ENCODE data around the gene TUT7. TPM values are rescaled to one million over a fixed set of nuclear protein-coding genes. Genes with fewer than 3 reads are reported as not detected.

TUT7 gene
- total and polyA plus RNA-seq, 12 donors = 12.7 to 51.7 (median 28.7) TPM

DNA sequence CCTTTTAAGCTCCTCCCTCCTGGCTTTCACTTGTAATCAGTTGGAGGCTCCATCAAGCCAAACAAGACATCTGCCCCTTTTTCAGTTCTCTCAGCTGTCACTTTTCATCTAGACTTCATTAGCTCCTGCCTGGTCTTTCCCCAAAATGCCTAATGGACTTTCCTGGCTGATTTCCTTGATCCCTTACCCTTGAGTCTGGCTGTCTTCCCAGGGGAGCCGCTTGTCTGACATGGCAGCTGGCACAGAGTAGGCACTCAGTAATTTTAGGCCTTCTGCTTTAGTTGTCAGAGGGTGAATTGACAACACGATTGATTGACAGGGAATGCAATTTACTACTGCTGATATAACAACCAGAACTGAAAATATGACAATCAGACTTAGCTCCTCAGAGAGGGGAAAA, 96.8 kb downstream of the TUT7 start:
- Histone ChIP-seq H3K27me3 (no peaks in the 10 kb centered on the region), H3K27ac (no peak overlapping the region), H3K36me3 (replicated peaks in 1 of 2) (peaks cover 0 to 3% of the 10 kb centered on the region in 2 donors), H3K4me1 (replicated peaks in 1 of 2) (no peaks in the 10 kb centered on the region), H3K4me3 (no peak overlapping the region), H3K9me3 (replicated peaks in 1 of 3) (peaks cover 0 to 9% (median 0%) of the 10 kb centered on the region in 3 donors)
- no peak for DNase-seq
- WGBS, 4 donors = 80 to 91% (median 89%) methylated on average over 2 of the region's 2 CpGs
- TF ChIP-seq CTCF (IDR thresholded peaks at IDR 0.05) = no peak
- TF ChIP-seq POLR2A (IDR thresholded peaks at IDR 0.05) = no peak
- intact Hi-C loops (cut with DNase I) = no loop called here

DNA sequence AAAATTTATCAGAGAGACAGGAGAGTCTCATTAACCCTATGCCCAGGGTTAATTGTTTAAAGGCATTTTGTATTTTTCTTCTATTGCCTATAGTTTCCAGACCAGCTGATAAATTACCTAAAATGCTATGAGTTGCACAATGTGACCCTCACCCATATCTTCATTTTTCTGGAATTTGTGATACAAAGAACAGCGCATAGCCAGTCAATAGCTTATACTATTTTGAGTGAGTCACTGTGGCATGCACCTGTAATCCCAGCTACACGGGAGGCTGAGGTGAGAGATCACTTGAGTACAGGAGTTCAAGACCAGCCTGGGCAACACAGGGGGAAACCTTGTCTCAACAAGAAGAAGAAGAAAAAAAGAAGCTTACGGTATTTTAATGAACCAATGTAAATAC, 97.6 kb downstream of the TUT7 start:
- intact Hi-C loops (cut with DNase I) = no loop called here
- 85 to 88% (median 86%) methylated on average over 3 of the region's 3 CpGs for WGBS, 4 donors
- no peak for DNase-seq
- Histone ChIP-seq H3K4me3 (no peak overlapping the region), H3K27ac (no peak overlapping the region), H3K36me3 (replicated peaks in 1 of 2) (no peaks in the 10 kb centered on the region), H3K27me3 (no peaks in the 10 kb centered on the region), H3K9me3 (replicated peaks in 1 of 3) (peaks cover 0 to 9% (median 0%) of the 10 kb centered on the region in 3 donors), H3K4me1 (replicated peaks in 1 of 2) (no peaks in the 10 kb centered on the region)
- TF ChIP-seq POLR2A (IDR thresholded peaks at IDR 0.05) (no peak), CTCF (IDR thresholded peaks at IDR 0.05) (no peak)

GRCh38 chr9:86253577-86253976, 100.6 kb downstream of the TUT7 start:
- Histone ChIP-seq H3K9me3 (replicated peaks in 1 of 3) (peaks cover 0 to 9% (median 0%) of the 10 kb centered on the region in 3 donors), H3K27me3 (no peaks in the 10 kb centered on the region), H3K27ac (no peak overlapping the region), H3K4me3 (no peak overlapping the region), H3K4me1 (replicated peaks in 1 of 2) (no peaks in the 10 kb centered on the region), H3K36me3 (replicated peaks in 1 of 2) (no peaks in the 10 kb centered on the region)
- TF ChIP-seq CTCF (IDR thresholded peaks at IDR 0.05) (no peak), POLR2A (IDR thresholded peaks at IDR 0.05) (no peak)
- 93 to 100% (median 97%) methylated on average over 3 of the region's 3 CpGs for WGBS, 4 donors
- intact Hi-C loops (cut with DNase I) = no loop called here
- no peak for DNase-seq

DNA sequence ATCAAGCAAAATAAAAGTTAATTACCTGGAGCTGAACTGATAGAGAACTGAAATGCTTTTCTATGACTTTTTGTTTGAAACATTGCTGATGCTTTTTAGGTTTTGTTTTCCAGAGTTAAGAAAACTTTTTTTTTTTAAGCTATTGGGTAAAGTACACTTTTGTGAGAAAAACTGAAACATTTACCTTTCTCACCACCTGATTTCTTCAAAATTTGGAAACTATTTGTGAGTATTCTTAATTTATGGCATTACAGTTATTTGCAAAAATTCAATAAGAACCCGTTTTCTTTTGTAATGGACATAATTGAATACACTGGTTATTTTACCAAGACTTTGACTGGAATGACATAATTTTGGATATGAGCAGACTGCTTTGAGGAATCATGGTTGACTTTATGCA, 101.3 kb downstream of the TUT7 start:
- Histone ChIP-seq H3K36me3 (replicated peaks in 1 of 2) (no peaks in the 10 kb centered on the region), H3K4me1 (replicated peaks in 1 of 2) (no peaks in the 10 kb centered on the region), H3K27me3 (no peaks in the 10 kb centered on the region), H3K4me3 (no peak overlapping the region), H3K9me3 (replicated peaks in 1 of 3) (peaks cover 0 to 9% (median 0%) of the 10 kb centered on the region in 3 donors), H3K27ac (no peak overlapping the region)
- DNase-seq = no peak
- WGBS, 4 donors = 87 to 96% (median 91%) methylated on average over 1 of the region's 1 CpG
- TF ChIP-seq POLR2A (IDR thresholded peaks at IDR 0.05) = no peak
- no peak for TF ChIP-seq CTCF (IDR thresholded peaks at IDR 0.05)
- intact Hi-C loops (cut with DNase I) = no loop called here

Data from adrenal gland (tissue), 12 donors.